ENCODE data around the gene SH3PXD2B. TPM values are rescaled to one million over a fixed set of nuclear protein-coding genes. Genes with fewer than 3 reads are reported as not detected.

Gene SH3PXD2B
- total and polyA plus RNA-seq, 5 donors from 2014 or later, result 0.10 TPM; not detected in 4

GRCh38 chr5:172417130-172417841 lies 37.0 kb downstream of the SH3PXD2B start:
- H3K9me3 Mint-ChIP-seq, result peaks cover 0 to 2% (median 0%) of the 10 kb centered on the region in 7 donors
- no peaks in the 10 kb centered on the region for H3K4me1 ChIP-seq (ENCODE audit: control insufficient read depth, insufficient read depth, low read length, poor library complexity, severe bottlenecking)
- no peaks in the 10 kb centered on the region for H3K36me3 Mint-ChIP-seq
- no peaks in the 10 kb centered on the region for H3K27me3 Mint-ChIP-seq
- H3K4me1 Mint-ChIP-seq, result no peaks in the 10 kb centered on the region
- no peaks in the 10 kb centered on the region for H3K36me3 ChIP-seq (ENCODE audit: control insufficient read depth, insufficient read depth, low read length)
- DNase-seq (no peak), ATAC-seq (ENCODE audit: low read depth in 2 of 2) (no peak)
- H3K27ac ChIP-seq (ENCODE audit: insufficient read depth, low read length, poor library complexity, severe bottlenecking), result no peak overlapping the region
- no peaks in the 10 kb centered on the region for H3K27me3 ChIP-seq (ENCODE audit: control insufficient read depth, insufficient read depth, low read length)
- H3K9me3 ChIP-seq (ENCODE audit: control insufficient read depth in 2 of 2, low read length in 2 of 2), result no peaks in the 10 kb centered on the region
- no peak overlapping the region for H3K4me3 ChIP-seq (ENCODE audit: low read depth, low read length)
- no peak overlapping the region for H3K27ac Mint-ChIP-seq
- no peak overlapping the region for H3K4me3 Mint-ChIP-seq

DNA sequence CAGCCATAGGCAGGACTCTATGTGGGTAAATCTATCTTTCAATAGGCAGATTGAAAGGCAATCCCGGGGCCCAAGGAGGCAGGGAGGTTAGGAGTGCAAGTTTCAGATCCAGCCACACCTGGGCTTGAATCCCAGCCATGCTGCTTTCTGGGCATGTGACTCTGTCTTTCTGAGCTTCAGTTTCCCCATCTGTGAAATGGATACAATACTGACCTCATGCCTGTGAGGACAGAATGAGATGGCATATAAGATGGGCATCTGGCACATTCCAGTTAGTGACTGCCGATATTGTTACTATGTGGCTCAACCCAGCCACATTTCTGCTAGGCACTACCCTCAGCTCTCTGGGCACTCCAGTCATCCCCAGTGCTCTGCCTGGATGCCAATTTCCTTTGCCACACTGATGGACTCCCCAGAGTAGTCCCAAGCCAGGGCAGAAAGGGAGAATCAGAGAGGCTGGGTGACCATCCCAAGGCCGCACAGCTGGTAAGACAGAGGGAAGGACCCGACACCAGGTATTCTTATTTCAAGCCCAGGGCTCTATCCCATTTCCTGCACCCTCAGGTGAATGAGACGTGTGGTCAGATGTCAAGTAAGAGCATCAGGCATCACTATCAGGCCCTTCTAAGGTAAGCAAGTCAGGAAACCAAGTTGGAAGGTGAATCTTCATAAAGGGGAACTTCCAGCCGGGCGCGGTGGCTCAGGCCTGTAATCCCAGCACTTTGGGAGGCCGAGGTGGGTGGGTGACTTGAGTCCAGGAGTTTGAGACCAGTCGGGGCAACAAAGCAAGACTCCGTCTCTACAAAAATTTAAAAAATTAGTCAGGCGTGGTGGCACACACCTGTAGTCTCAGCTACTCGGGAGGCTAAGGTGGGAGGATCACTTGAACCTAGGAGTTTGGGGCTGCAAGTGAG lies 38.7 kb downstream of the SH3PXD2B start:
- peaks cover 0 to 2% (median 0%) of the 10 kb centered on the region in 7 donors for H3K9me3 Mint-ChIP-seq
- no peak overlapping the region for H3K4me3 ChIP-seq (ENCODE audit: low read depth, low read length)
- no peak overlapping the region for H3K4me3 Mint-ChIP-seq
- no peaks in the 10 kb centered on the region for H3K9me3 ChIP-seq (ENCODE audit: control insufficient read depth in 2 of 2, low read length in 2 of 2)
- no peak overlapping the region for H3K27ac Mint-ChIP-seq
- DNase-seq, result no peak
- no peaks in the 10 kb centered on the region for H3K4me1 Mint-ChIP-seq
- H3K36me3 Mint-ChIP-seq, result no peaks in the 10 kb centered on the region
- no peak for ATAC-seq (ENCODE audit: low read depth in 2 of 2)
- no peak overlapping the region for H3K27ac ChIP-seq (ENCODE audit: insufficient read depth, low read length, poor library complexity, severe bottlenecking)
- H3K4me1 ChIP-seq (ENCODE audit: control insufficient read depth, insufficient read depth, low read length, poor library complexity, severe bottlenecking), result no peaks in the 10 kb centered on the region
- H3K27me3 Mint-ChIP-seq, result peaks cover 6% of the 10 kb centered on the region
- H3K36me3 ChIP-seq (ENCODE audit: control insufficient read depth, insufficient read depth, low read length), result no peaks in the 10 kb centered on the region
- H3K27me3 ChIP-seq (ENCODE audit: control insufficient read depth, insufficient read depth, low read length), result no peaks in the 10 kb centered on the region

DNA sequence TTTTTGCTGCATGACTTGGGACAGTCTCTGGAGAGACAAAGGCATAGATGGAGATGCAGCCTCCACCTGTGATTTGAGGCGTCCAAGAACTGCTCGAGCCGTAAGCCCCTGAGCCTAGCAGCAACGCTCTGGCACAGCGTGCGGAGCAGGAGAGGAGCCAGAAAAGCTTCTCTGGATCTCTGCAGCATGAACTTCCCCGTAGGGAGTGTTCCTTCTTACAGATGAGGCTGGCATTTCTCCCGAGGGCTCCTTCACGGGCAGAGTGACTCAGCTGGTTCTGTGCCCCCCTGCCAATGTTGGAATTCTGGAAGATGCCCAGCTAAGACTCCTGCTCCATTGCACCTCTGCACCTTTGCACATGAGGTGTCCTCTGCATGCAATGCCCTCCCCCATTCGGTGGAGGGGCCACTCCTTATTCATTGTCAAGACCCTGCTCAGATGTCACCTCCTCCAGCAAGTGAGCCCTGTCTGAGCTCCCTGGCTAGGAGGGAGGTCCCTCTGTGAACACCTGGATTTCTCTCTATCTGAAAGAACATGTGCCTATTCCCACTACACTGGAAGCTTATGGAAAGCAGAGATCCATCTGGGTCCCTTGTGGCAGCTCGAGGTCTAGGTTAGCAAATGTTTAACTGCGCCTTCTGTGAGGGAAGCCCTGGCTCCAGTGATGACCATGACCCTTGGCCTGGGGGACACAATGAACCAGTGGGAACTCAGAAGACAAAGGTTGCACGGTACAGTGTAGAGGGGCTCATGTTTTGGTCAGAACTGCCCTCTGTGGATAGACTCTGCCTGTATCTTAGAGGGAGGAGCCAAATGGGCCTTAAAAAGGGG lies 39.6 kb downstream of the SH3PXD2B start:
- H3K9me3 ChIP-seq (ENCODE audit: control insufficient read depth in 2 of 2, low read length in 2 of 2), result no peaks in the 10 kb centered on the region
- no peak for DNase-seq
- no peaks in the 10 kb centered on the region for H3K27me3 ChIP-seq (ENCODE audit: control insufficient read depth, insufficient read depth, low read length)
- H3K4me1 Mint-ChIP-seq, result no peaks in the 10 kb centered on the region
- no peaks in the 10 kb centered on the region for H3K36me3 ChIP-seq (ENCODE audit: control insufficient read depth, insufficient read depth, low read length)
- H3K27ac Mint-ChIP-seq, result no peak overlapping the region
- H3K36me3 Mint-ChIP-seq, result no peaks in the 10 kb centered on the region
- no peak overlapping the region for H3K4me3 Mint-ChIP-seq
- no peak overlapping the region for H3K4me3 ChIP-seq (ENCODE audit: low read depth, low read length)
- H3K27ac ChIP-seq (ENCODE audit: insufficient read depth, low read length, poor library complexity, severe bottlenecking), result no peak overlapping the region
- H3K9me3 Mint-ChIP-seq, result peaks cover 0 to 2% (median 0%) of the 10 kb centered on the region in 7 donors
- H3K27me3 Mint-ChIP-seq, result peaks cover 6% of the 10 kb centered on the region
- no peak for ATAC-seq (ENCODE audit: low read depth in 2 of 2)
- no peaks in the 10 kb centered on the region for H3K4me1 ChIP-seq (ENCODE audit: control insufficient read depth, insufficient read depth, low read length, poor library complexity, severe bottlenecking)

DNA sequence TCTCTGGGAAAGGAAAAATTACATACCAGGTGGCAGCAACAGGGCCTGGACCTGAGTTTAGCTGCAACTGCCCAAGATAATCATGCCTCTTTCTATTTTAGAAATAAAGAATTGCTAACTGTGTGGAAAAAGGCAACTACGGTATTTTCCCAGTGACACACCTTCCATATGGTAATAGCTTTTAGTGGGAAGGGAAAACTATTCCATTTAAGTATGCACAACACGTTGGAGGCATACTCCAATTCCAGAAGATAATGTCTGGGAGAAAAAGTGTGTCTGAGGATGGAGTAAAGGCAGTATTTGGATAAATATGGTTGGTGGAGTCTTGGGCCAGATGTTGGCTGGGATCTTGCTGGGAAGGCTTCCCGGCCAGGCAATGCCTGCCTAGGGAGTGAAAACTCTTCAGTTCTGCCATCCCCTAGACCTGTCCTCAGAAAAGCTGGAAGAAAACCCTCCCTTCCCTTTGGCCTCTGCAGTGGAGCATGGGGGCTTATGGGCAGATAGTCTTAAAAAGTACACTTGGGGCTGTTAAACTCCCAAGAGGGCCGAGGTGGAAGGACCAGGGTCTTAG lies 40.6 kb downstream of the SH3PXD2B start:
- ATAC-seq (ENCODE audit: low read depth in 2 of 2), result no peak
- peaks cover 11% of the 10 kb centered on the region for H3K27me3 Mint-ChIP-seq
- peaks cover 0 to 3% (median 1%) of the 10 kb centered on the region in 7 donors for H3K9me3 Mint-ChIP-seq
- Histone ChIP-seq H3K36me3 (ENCODE audit: control insufficient read depth, insufficient read depth, low read length) (no peaks in the 10 kb centered on the region), H3K4me3 (ENCODE audit: low read depth, low read length) (no peak overlapping the region), H3K27ac (ENCODE audit: insufficient read depth, low read length, poor library complexity, severe bottlenecking) (no peak overlapping the region), H3K9me3 (ENCODE audit: control insufficient read depth in 2 of 2, low read length in 2 of 2) (no peaks in the 10 kb centered on the region), H3K4me1 (ENCODE audit: control insufficient read depth, insufficient read depth, low read length, poor library complexity, severe bottlenecking) (no peaks in the 10 kb centered on the region), H3K27me3 (ENCODE audit: control insufficient read depth, insufficient read depth, low read length) (no peaks in the 10 kb centered on the region)
- DNase-seq, result no peak
- no peaks in the 10 kb centered on the region for H3K4me1 Mint-ChIP-seq
- H3K27ac Mint-ChIP-seq, result no peak overlapping the region
- H3K4me3 Mint-ChIP-seq, result no peak overlapping the region
- H3K36me3 Mint-ChIP-seq, result no peaks in the 10 kb centered on the region

GRCh38 chr5:172412724-172413286 lies 41.5 kb downstream of the SH3PXD2B start:
- H3K27me3 ChIP-seq (ENCODE audit: control insufficient read depth, insufficient read depth, low read length), result no peaks in the 10 kb centered on the region
- no peak for ATAC-seq (ENCODE audit: low read depth in 2 of 2)
- peaks cover 16% of the 10 kb centered on the region for H3K27me3 Mint-ChIP-seq
- H3K9me3 Mint-ChIP-seq, result peaks cover 0 to 4% (median 1%) of the 10 kb centered on the region in 7 donors
- DNase-seq, result peak in 1 of 3 donors; percentile 9
- no peak overlapping the region for H3K4me3 Mint-ChIP-seq
- H3K27ac ChIP-seq (ENCODE audit: insufficient read depth, low read length, poor library complexity, severe bottlenecking), result no peak overlapping the region
- H3K4me3 ChIP-seq (ENCODE audit: low read depth, low read length), result no peak overlapping the region
- no peaks in the 10 kb centered on the region for H3K36me3 Mint-ChIP-seq
- no peaks in the 10 kb centered on the region for H3K4me1 ChIP-seq (ENCODE audit: control insufficient read depth, insufficient read depth, low read length, poor library complexity, severe bottlenecking)
- H3K9me3 ChIP-seq (ENCODE audit: control insufficient read depth in 2 of 2, low read length in 2 of 2), result no peaks in the 10 kb centered on the region
- H3K27ac Mint-ChIP-seq, result no peak overlapping the region
- no peaks in the 10 kb centered on the region for H3K4me1 Mint-ChIP-seq
- no peaks in the 10 kb centered on the region for H3K36me3 ChIP-seq (ENCODE audit: control insufficient read depth, insufficient read depth, low read length)

GRCh38 chr5:172411484-172412072 lies 42.7 kb downstream of the SH3PXD2B start:
- no peak for DNase-seq
- Mint-ChIP-seq H3K9me3 (peaks cover 0 to 4% (median 1%) of the 10 kb centered on the region in 7 donors), H3K27ac (no peak overlapping the region)

More at GRCh38 chr5:172411484-172412072, 42.7 kb downstream of the SH3PXD2B start:
- no peaks in the 10 kb centered on the region for H3K4me1 Mint-ChIP-seq
- no peaks in the 10 kb centered on the region for H3K36me3 Mint-ChIP-seq
- no peak overlapping the region for H3K27ac ChIP-seq (ENCODE audit: insufficient read depth, low read length, poor library complexity, severe bottlenecking)
- H3K4me1 ChIP-seq (ENCODE audit: control insufficient read depth, insufficient read depth, low read length, poor library complexity, severe bottlenecking), result no peaks in the 10 kb centered on the region
- no peak overlapping the region for H3K4me3 ChIP-seq (ENCODE audit: low read depth, low read length)
- ATAC-seq (ENCODE audit: low read depth in 2 of 2), result no peak
- H3K9me3 ChIP-seq (ENCODE audit: control insufficient read depth in 2 of 2, low read length in 2 of 2), result no peaks in the 10 kb centered on the region
- peaks cover 16% of the 10 kb centered on the region for H3K27me3 Mint-ChIP-seq
- H3K27me3 ChIP-seq (ENCODE audit: control insufficient read depth, insufficient read depth, low read length), result no peaks in the 10 kb centered on the region
- H3K4me3 Mint-ChIP-seq, result no peak overlapping the region
- no peaks in the 10 kb centered on the region for H3K36me3 ChIP-seq (ENCODE audit: control insufficient read depth, insufficient read depth, low read length)

Data from CD4-positive, CD25-positive, alpha-beta regulatory T cell (primary cell).